ENCODE results near the gene FAM107B. TPM values are rescaled to one million over a fixed set of nuclear protein-coding genes. Genes with fewer than 3 reads are reported as not detected.
"Not testable (repeated sequence)": the region's sequence is repeated elsewhere in the genome, so short reads cannot be mapped to it uniquely, and the experiment has no call there.

FAM107B gene
- total and polyA plus RNA-seq, 4 donors: 24.9 to 58.1 (median 30.9) TPM

- H3K4me1 ChIP-seq (ENCODE audit: control insufficient read depth in 4 of 4, insufficient read depth in 4 of 4, low read length in 3 of 4): peaks cover 0 to 6% (median 3%) of the 10 kb centered on the region in 4 donors
- no peak overlapping the region for H3K9ac ChIP-seq (ENCODE audit: low read depth in 1 of 2, low read length in 2 of 2)
These were observed 83.3 kb downstream of the FAM107B start for GRCh38 chr10:14691359-14691758.

GRCh38 chr10:14688606-14689005 is 86.1 kb downstream of the FAM107B start:
- no peaks in the 10 kb centered on the region for H3K9me3 ChIP-seq (ENCODE audit: control insufficient read depth in 4 of 4, low read length in 3 of 4)
- no peak for DNase-seq (ENCODE audit: low spot score)
- H3K27me3 ChIP-seq (ENCODE audit: control insufficient read depth in 4 of 4, insufficient read depth in 4 of 4, low read length in 3 of 4): no peaks in the 10 kb centered on the region
- H3K4me1 ChIP-seq (ENCODE audit: control insufficient read depth in 4 of 4, insufficient read depth in 4 of 4, low read length in 3 of 4): peaks cover 0 to 2% (median 0%) of the 10 kb centered on the region in 4 donors
- H3K36me3 ChIP-seq (ENCODE audit: control insufficient read depth in 4 of 4, insufficient read depth in 3 of 4, low read depth in 1 of 4, low read length in 3 of 4): no peaks in the 10 kb centered on the region
- no peak overlapping the region for H3K4me3 ChIP-seq (ENCODE audit: low read depth in 1 of 3, low read length in 3 of 3)
- TF ChIP-seq HNF4A (conservative IDR thresholded peaks at IDR 0.05): no peak
- TF ChIP-seq REST (IDR thresholded peaks at IDR 0.05): no peak
- TF ChIP-seq FOXA1 (IDR thresholded peaks at IDR 0.05): no peak
- TF ChIP-seq SP1 (IDR thresholded peaks at IDR 0.05): no peak
- no peak for TF ChIP-seq HNF4G (IDR thresholded peaks at IDR 0.05)
- TF ChIP-seq ATF3 (IDR thresholded peaks at IDR 0.05): no peak
- TF ChIP-seq GABPA (IDR thresholded peaks at IDR 0.05 in 1 of 2, conservative IDR thresholded peaks at IDR 0.05 in 1 of 2): no peak
- TF ChIP-seq FOXA2 (IDR thresholded peaks at IDR 0.05): no peak
- no peak for TF ChIP-seq NR2F2 (IDR thresholded peaks at IDR 0.05)
- no peak for TF ChIP-seq RAD21 (IDR thresholded peaks at IDR 0.05)
- TF ChIP-seq RXRA (IDR thresholded peaks at IDR 0.05): no peak
- no peak overlapping the region for H3K9ac ChIP-seq (ENCODE audit: low read depth in 1 of 2, low read length in 2 of 2)
- H3K27ac ChIP-seq (ENCODE audit: low read depth in 1 of 2, low read length in 2 of 2): no peak overlapping the region
- 71% methylated on average over 5 of the region's 5 CpGs for WGBS

More at GRCh38 chr10:14691359-14691758, 83.3 kb downstream of the FAM107B start:
- no peak overlapping the region for H3K27ac ChIP-seq (ENCODE audit: low read depth in 1 of 2, low read length in 2 of 2)
- no peaks in the 10 kb centered on the region for H3K36me3 ChIP-seq (ENCODE audit: control insufficient read depth in 4 of 4, insufficient read depth in 3 of 4, low read depth in 1 of 4, low read length in 3 of 4)
- TF ChIP-seq EGR1 (IDR thresholded peaks at IDR 0.05; ENCODE audit: low read depth in 2 of 2): no peak
- no peaks in the 10 kb centered on the region for H3K27me3 ChIP-seq (ENCODE audit: control insufficient read depth in 4 of 4, insufficient read depth in 4 of 4, low read length in 3 of 4)
- WGBS: 87% methylated on average over 8 of the region's 8 CpGs
- H3K4me3 ChIP-seq (ENCODE audit: low read depth in 1 of 3, low read length in 3 of 3): no peak overlapping the region
- no peaks in the 10 kb centered on the region for H3K9me3 ChIP-seq (ENCODE audit: control insufficient read depth in 4 of 4, low read length in 3 of 4)
- no peak for DNase-seq (ENCODE audit: low spot score)

- not testable (repeated sequence) for H3K27me3 ChIP-seq (ENCODE audit: control insufficient read depth in 4 of 4, insufficient read depth in 4 of 4, low read length in 3 of 4); H3K36me3 ChIP-seq (ENCODE audit: control insufficient read depth in 4 of 4, insufficient read depth in 3 of 4, low read depth in 1 of 4, low read length in 3 of 4); H3K9me3 ChIP-seq (ENCODE audit: control insufficient read depth in 4 of 4, low read length in 3 of 4); DNase-seq (ENCODE audit: low spot score); H3K9ac ChIP-seq (ENCODE audit: low read depth in 1 of 2, low read length in 2 of 2); H3K4me3 ChIP-seq (ENCODE audit: low read depth in 1 of 3, low read length in 3 of 3); H3K27ac ChIP-seq (ENCODE audit: low read depth in 1 of 2, low read length in 2 of 2); H3K4me1 ChIP-seq (ENCODE audit: control insufficient read depth in 4 of 4, insufficient read depth in 4 of 4, low read length in 3 of 4)
- WGBS: 84% methylated on average over 7 of the region's 7 CpGs
These were observed 86.5 kb downstream of the FAM107B start for GRCh38 chr10:14688189-14688588.
